ENCODE measurements around the gene BTG1.
"Not testable (repeated sequence)": the region's sequence is repeated elsewhere in the genome, so short reads cannot be mapped to it uniquely, and the experiment has no call there.

BTG1 gene

DNA sequence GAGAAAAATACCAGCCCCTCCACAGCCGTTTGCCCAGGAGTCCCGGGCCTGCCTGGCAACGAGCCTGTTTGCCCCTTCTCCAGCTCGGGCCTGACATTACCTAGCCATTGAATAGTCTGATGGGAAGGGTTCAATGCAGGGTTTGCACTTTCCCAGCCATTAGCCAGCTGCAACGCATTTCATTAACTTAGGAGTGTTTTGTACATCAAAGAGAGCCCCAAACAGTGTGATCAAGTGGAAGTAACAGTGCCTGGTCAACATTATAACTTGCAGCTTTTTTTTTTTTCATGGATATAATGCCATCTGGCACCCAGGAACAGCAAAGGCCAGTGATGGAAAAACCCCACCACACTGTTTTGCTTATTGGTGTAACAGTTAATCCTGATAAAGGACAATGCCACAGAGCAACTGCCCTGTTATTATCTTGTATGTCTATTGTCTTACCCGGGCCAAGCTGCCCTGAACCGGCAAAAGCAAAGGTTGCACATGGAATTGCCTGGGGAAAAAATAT lies 38.0 kb downstream of the BTG1 start:
- DNase-seq (ENCODE audit: insufficient read length) (no peak), FAIRE-seq (no peak)
- no peak for TF ChIP-seq POLR2A (IDR thresholded peaks at IDR 0.05; ENCODE audit: low read depth, low read length)
- no peak for TF ChIP-seq POLR2AphosphoS5 (IDR thresholded peaks at IDR 0.05; ENCODE audit: low read depth, low read length)
- TF ChIP-seq TAF1 (IDR thresholded peaks at IDR 0.05; ENCODE audit: borderline replicate concordance, low read depth, low read length): no peak

DNA sequence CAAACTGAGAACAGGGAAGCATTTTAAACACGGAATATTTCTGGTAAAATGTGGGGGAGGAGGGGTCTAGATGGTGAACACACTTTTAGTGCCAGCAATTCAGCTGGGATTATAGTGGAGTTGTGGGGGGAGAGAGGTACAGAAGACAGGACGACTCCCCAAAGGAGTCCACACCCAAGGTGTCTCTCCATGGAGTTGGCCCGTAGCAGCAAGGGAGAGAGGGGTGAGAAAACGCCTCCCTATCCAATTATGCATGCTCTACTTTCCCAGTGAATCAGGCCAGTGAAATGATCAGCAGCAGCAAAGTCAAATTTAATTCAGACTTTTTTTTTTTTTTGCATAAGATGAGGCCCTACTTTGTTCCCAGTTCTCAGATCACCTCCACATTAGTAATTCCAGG lies 38.6 kb downstream of the BTG1 start:
- TF ChIP-seq POLR2A (IDR thresholded peaks at IDR 0.05; ENCODE audit: low read depth, low read length) (no peak), POLR2AphosphoS5 (IDR thresholded peaks at IDR 0.05; ENCODE audit: low read depth, low read length) (no peak), TAF1 (IDR thresholded peaks at IDR 0.05; ENCODE audit: borderline replicate concordance, low read depth, low read length) (no peak)
- FAIRE-seq: no peak
- no peak for DNase-seq (ENCODE audit: insufficient read length)

DNA sequence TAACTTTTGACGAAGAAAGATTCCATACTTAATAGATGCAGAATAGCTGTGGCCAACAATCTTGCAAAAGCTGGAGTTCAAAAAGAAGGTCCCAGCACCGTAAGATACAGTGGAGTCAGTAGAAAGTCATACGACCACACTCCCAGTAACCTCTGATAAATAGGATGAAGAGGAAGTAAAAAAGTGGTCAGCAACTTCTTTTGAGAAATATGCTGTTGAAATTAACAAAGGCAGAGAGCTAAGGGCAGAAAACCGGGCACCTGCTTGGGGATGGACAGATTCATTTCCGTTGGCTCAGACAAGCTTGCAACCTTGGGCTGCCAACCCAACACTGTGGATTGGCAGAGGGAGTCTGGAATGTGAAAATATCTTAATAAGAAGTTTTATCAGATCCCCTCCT lies 40.0 kb downstream of the BTG1 start:
- no peak for FAIRE-seq
- DNase-seq (ENCODE audit: insufficient read length): no peak
- no peak for TF ChIP-seq POLR2AphosphoS5 (IDR thresholded peaks at IDR 0.05; ENCODE audit: low read depth, low read length)
- TF ChIP-seq TAF1 (IDR thresholded peaks at IDR 0.05; ENCODE audit: borderline replicate concordance, low read depth, low read length): no peak
- TF ChIP-seq POLR2A (IDR thresholded peaks at IDR 0.05; ENCODE audit: low read depth, low read length): no peak

DNA sequence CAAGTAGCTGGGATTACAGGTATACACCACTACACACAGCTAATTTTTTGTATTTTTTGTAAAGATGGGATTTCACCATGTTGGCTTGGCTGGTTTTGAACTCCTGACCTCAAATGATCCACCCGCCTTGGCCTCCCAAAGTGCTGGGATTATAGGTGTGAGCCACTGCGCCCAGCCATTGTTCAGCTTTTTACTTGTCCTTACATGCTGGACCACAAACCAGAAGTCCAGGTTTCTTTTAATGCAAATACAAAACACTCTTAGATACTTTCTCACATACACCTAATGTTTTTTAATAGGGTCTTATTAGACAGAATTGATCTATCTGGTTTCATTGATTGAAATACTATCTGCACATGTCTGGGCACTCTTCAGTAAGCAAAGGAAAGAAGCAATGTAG lies 40.5 kb downstream of the BTG1 start:
- no peak for FAIRE-seq
- TF ChIP-seq TAF1 (IDR thresholded peaks at IDR 0.05; ENCODE audit: borderline replicate concordance, low read depth, low read length): no peak
- TF ChIP-seq POLR2A (IDR thresholded peaks at IDR 0.05; ENCODE audit: low read depth, low read length): no peak
- no peak for TF ChIP-seq POLR2AphosphoS5 (IDR thresholded peaks at IDR 0.05; ENCODE audit: low read depth, low read length)
- no peak for DNase-seq (ENCODE audit: insufficient read length)

DNA sequence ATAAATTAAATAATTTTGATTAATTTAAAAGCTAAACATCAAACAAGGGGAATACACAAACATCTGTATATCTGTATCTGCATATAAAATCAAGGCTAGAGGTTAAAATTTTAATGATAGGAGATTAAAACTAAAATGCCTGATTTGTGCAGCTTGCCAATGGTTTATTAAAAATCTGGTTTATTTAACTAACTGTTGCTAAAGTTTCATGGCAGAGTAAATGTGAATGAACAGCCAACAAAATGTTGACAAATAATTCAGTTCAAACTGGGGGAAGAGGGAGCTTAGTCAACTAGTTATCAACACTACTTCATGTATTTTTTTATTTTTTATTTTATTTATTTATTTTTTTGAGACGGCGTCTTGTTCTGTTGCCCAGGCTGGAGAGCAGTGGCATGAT lies 43.0 kb downstream of the BTG1 start:
- FAIRE-seq: no peak
- no peak for DNase-seq (ENCODE audit: insufficient read length)
- TF ChIP-seq POLR2A (IDR thresholded peaks at IDR 0.05; ENCODE audit: low read depth, low read length) (no peak), POLR2AphosphoS5 (IDR thresholded peaks at IDR 0.05; ENCODE audit: low read depth, low read length) (no peak), TAF1 (IDR thresholded peaks at IDR 0.05; ENCODE audit: borderline replicate concordance, low read depth, low read length) (no peak)

DNA sequence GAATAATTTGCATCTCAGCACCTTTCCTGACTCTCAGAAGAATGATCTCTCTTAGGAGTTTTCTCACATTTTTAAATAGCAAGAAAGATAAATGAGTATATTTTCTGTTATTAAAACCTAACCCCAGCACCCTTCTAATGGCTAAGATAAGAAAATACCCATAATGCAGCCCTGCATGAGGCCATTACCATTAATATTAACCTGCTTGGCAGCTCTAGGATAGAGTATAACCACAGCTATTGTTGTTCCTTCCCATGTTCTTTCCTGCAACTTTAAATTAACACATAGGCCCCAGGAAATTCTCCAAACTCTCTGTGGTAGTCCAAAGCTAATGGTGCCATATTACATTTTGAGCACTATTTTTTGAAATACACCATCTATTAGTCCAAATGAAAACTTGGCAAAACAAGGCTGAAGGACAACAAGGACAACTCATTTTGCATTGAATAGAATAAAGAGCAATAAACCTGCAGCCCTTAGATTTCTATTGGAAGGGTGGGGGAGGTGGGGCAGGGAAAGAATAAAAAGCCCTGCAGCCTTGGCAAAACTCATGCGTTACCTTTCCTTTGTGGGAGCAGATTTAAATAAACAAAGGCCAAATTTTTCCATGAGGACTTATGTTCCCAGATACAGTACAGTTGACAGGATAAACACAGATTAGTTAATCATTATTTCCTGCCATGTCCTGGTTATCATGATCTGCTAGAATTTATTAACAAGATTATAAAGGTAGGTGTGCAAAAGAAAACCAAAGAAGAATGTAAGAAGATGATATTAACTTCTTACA lies 46.9 kb downstream of the BTG1 start:
- TF ChIP-seq POLR2AphosphoS5 (IDR thresholded peaks at IDR 0.05; ENCODE audit: low read depth, low read length) (no peak), POLR2A (IDR thresholded peaks at IDR 0.05; ENCODE audit: low read depth, low read length) (no peak), TAF1 (IDR thresholded peaks at IDR 0.05; ENCODE audit: borderline replicate concordance, low read depth, low read length) (no peak)

DNA sequence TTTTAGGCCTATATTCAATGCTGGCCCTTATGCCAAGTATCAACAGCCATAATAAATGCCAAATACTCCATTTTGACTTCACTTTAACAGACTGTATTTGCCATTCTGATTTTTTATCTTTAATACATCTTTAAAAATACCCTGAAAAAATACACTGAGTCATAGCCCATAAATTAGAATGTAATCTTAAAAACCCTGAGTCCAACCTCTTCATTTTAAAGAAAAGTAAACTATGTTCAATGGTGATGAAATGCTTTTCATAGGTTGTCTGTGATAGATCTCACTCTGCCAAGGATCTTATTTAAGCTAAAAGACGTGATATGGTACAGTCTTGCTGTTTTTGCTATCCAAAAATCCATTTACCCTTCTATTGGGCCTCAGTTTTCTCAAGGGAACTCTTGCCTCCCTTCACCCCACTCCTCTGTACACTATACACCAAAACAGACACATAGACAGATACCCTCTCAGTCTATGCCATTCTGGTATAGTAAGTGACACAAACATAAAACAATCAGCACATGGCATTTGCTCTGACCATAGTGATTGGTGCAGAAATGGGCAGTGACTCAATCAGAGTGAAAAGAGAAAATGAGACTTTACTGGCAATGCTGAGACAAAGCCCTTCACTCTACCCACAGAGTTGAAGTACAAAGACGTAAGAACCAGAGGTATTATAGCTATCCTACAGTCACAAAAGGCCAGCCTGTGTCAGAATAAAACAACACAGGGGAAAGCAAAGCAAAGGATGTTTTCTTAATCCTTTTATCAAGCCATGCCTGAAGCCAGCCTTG lies 49.1 kb downstream of the BTG1 start:
- peak; percentile 54 for FAIRE-seq
- DNase-seq (ENCODE audit: insufficient read length): no peak
- TF ChIP-seq POLR2A (IDR thresholded peaks at IDR 0.05; ENCODE audit: low read depth, low read length): no peak
- TF ChIP-seq POLR2AphosphoS5 (IDR thresholded peaks at IDR 0.05; ENCODE audit: low read depth, low read length): no peak
- TF ChIP-seq TAF1 (IDR thresholded peaks at IDR 0.05; ENCODE audit: borderline replicate concordance, low read depth, low read length): no peak

More for the DNA sequence above, 46.9 kb downstream of the BTG1 start:
- FAIRE-seq (no peak), DNase-seq (ENCODE audit: insufficient read length) (no peak)

DNA sequence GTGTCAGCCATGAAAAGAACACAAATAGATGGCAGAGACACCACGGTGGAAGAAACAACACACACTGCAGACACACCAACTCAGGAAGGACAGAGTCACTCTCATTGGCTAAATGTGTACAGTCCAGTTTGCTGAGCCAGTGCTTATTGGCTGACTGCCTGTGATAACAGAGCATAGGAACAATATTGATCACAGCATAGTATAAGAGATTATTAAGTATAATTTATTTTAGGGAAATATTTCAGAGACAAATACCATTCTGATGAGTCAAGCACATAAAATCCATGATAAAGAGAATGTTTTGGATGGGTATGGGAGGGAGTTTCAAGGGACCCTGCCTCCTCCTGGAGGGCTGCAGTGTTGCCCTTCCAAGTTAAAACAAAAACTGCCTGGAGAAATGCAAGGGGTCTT lies 50.9 kb downstream of the BTG1 start:
- no peak for FAIRE-seq
- TF ChIP-seq POLR2A (IDR thresholded peaks at IDR 0.05; ENCODE audit: low read depth, low read length): no peak
- no peak for TF ChIP-seq POLR2AphosphoS5 (IDR thresholded peaks at IDR 0.05; ENCODE audit: low read depth, low read length)
- no peak for TF ChIP-seq TAF1 (IDR thresholded peaks at IDR 0.05; ENCODE audit: borderline replicate concordance, low read depth, low read length)
- no peak for DNase-seq (ENCODE audit: insufficient read length)

DNA sequence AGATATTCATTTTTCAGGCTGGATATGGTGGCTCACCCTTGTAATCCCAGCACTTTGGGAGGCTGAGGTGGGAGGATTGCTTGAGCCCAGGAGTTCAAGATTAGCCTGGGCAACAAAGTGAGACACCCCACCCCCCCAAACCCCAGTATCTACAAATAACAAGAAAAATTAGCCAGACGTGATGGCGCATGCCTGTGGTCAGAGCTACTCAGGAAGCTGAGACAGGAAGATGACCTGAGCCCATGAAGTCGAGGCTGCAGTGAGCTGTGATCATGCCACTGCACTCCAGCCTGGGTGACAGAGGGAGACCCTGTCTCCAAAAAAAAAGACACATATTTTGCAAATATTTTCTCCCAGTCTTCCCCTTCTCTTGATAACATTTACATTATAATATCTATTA lies 51.3 kb downstream of the BTG1 start:
- peak; percentile 51 for FAIRE-seq
- not testable (repeated sequence) for DNase-seq (ENCODE audit: insufficient read length)
